ENCODE data around the gene FXYD5. TPM values are rescaled to one million over a fixed set of nuclear protein-coding genes. Genes with fewer than 3 reads are reported as not detected.

Gene FXYD5
- total RNA-seq, 1 donor from 2014 or later = 124 TPM

DNA sequence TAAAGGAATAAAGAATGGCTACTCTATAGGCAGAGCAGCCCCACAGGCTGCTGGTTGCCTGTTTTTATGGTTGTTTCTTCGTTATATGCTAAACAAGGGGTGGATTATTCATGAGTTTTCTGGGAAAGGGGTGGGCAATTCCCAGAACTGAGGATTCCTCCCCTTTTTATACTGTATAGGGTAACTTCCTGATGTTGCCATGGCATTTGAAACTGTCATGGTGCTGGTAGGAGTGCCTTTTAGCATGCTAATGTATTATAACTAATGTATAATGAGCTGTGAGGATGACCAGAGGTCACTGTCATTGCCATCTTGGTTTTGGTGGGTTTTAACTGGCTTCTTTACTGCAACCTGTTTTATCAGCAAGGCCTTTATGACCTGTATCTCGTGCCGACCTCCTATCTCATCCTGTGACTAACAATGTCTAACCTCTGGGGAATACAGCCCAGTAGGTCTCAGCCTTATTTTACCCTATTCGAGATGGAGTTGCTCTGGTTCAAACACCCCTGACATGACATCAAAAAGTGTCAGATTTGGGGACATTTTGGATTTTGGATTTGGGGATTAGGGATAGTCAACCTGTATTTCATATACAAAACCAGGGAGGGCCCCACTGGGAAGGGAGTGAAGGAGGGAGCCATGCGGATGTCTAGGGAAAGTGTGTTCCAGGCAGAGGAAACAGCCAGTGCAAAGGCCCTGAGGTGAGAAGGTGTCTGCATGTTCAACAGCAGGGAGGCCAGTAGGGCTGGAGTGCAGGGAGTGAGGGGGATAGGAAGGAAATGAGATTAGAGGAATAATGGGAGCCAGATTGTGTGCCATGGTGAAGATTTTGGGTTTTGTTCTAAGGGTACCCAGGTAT, 10.9 kb downstream of the FXYD5 start:
- intact Hi-C loops (cut with DNase I) = no loop called here
- ATAC-seq = no peak
- TF ChIP-seq, protein P1, sequence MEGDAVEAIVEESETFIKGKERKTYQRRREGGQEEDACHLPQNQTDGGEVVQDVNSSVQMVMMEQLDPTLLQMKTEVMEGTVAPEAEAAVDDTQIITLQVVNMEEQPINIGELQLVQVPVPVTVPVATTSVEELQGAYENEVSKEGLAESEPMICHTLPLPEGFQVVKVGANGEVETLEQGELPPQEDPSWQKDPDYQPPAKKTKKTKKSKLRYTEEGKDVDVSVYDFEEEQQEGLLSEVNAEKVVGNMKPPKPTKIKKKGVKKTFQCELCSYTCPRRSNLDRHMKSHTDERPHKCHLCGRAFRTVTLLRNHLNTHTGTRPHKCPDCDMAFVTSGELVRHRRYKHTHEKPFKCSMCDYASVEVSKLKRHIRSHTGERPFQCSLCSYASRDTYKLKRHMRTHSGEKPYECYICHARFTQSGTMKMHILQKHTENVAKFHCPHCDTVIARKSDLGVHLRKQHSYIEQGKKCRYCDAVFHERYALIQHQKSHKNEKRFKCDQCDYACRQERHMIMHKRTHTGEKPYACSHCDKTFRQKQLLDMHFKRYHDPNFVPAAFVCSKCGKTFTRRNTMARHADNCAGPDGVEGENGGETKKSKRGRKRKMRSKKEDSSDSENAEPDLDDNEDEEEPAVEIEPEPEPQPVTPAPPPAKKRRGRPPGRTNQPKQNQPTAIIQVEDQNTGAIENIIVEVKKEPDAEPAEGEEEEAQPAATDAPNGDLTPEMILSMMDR (IDR thresholded peaks at IDR 0.05) = no peak
- Histone ChIP-seq H3K27me3 (no peaks in the 10 kb centered on the region), H3K36me3 (peaks cover 46% of the 10 kb centered on the region), H3K4me3 (no peak overlapping the region), H3K27ac (no peak overlapping the region), H3K9me3 (no peaks in the 10 kb centered on the region), H3K4me1 (peaks cover 7% of the 10 kb centered on the region)
- DNase-seq = no peak

DNA sequence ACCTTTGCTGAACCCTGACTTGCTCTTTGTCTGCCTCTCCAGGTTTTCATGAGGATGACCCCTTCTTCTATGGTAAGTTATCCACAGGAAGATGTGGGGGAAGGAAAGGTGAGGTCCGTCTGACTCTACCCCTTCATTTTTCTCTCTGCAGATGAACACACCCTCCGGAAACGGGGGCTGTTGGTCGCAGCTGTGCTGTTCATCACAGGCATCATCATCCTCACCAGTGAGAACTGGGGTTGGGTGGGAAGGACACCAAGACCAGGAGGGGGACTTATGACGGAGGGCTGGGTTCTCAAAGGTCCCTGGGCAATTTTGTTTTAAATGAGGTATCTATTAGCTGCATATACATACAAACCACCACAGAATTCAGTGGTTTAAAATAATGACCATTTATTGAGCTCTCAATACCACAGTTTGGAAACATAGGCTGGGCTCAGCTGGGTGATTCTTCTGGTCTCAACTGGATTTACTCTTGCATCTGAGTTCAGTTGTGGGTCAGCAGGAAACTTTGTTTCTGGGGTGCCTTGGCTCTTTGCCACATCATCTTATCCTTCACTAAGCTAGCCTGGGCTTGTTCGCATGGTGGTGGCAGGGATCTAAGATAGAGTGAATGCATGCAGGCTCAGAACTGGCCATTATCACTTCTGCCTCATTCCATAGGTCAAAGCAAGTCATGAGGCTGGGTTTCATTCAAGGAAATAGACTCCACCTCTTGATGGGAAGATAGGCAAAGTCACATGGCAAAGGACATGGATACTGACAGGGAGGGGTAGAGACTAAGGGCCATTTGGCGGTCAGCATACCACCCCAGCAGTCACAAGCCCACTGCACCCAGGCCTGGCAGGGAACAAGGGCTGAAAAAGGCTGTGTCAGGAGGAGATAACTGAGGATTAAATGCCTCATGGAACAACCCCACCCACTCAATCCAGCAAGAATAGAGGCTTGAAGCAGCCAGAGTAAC, 11.8 kb downstream of the FXYD5 start:
- peak; percentile 22 for DNase-seq
- ATAC-seq = no peak
- TF ChIP-seq, protein P1 (IDR thresholded peaks at IDR 0.05) = no peak
- H3K36me3 ChIP-seq = peaks cover 40% of the 10 kb centered on the region
- H3K27ac ChIP-seq = peak overlapping the region; percentile 30
- H3K4me1 ChIP-seq = peaks cover 12% of the 10 kb centered on the region
- H3K27me3 ChIP-seq = no peaks in the 10 kb centered on the region
- H3K4me3 ChIP-seq = no peak overlapping the region
- no peaks in the 10 kb centered on the region for H3K9me3 ChIP-seq
- intact Hi-C loops (cut with DNase I) = no loop called here

DNA sequence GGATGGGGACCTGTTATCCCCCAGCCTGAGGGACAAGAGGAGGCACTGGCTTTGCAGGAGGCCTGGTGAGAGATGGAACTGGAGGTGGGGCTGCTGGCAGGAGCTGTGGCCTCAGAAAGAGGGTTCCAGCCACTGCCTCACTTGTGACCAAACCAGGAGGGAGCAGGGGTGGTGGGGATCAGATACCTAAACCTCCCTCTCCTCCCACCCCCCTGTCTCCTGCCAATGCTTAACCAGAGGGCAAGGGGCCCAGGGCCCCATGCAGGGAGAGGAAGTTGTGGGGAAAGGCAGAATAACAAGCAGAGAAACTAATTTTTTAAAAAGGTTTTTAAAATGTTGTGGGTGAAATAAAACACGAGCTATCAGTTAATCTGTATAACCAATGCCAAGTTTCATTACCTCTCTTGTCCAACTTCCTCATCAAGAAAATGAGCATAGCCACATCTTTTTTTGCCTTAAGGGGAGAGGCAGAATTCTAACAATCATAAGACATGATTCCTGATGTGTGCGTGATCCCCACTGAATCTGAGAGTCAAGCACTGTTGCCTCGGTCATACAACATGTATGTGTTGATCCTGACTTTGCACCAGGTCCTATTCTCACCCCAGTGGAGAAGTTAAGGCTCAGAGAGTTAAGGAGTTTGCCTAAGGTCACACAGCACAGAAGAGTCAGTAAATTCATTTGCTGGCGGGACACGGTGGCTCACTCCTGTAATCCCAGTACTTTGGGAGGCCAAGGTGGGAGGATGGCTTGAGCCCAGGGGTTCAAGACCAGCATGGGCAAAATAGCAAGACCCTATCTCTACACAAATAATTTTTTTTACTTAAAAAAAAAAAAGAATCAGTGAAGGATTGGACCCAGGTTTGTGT, 12.9 kb downstream of the FXYD5 start:
- Histone ChIP-seq H3K4me1 (peaks cover 19% of the 10 kb centered on the region), H3K36me3 (peaks cover 29% of the 10 kb centered on the region), H3K27me3 (no peaks in the 10 kb centered on the region), H3K9me3 (no peaks in the 10 kb centered on the region), H3K4me3 (no peak overlapping the region), H3K27ac (peak overlapping the region; percentile 30)
- DNase-seq = peak; percentile 48
- intact Hi-C loops (cut with DNase I) = no loop called here
- TF ChIP-seq, protein P1 (IDR thresholded peaks at IDR 0.05) = no peak
- ATAC-seq = no peak

DNA sequence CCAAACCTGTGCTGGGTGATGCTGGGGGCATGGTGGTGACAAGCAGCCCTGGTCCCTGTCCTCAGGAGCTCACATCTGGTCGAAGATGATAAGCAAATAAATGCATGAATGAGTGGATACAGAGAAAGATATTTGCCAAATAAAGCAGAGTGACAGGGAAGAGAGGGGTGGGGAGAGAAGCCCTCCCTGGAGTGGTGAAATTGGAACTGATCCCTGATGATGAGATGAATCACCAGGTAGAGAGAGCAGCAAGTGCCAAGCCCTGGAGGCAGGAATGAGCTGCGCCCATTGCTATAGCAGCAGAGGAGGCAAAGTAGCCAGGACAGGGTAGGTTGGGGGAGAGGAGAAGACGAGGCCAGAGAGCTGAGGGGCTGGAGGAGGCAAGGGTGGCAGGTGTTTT, 13.7 kb downstream of the FXYD5 start:
- no peak for ATAC-seq
- intact Hi-C loops (cut with DNase I) = no loop called here
- peaks cover 27% of the 10 kb centered on the region for H3K36me3 ChIP-seq

More for the DNA sequence above, 13.7 kb downstream of the FXYD5 start:
- Histone ChIP-seq H3K27ac (no peak overlapping the region), H3K4me1 (peaks cover 19% of the 10 kb centered on the region), H3K9me3 (no peaks in the 10 kb centered on the region), H3K27me3 (no peaks in the 10 kb centered on the region), H3K4me3 (no peak overlapping the region)
- DNase-seq = peak; percentile 30
- TF ChIP-seq, protein P1 (IDR thresholded peaks at IDR 0.05) = no peak
